Chondrocyte (in vitro differentiated cells): ENCODE results near the gene JOSD2. TPM values are rescaled to one million over a fixed set of nuclear protein-coding genes. Genes with fewer than 3 reads are reported as not detected.

Source experiments
- DNase-seq: peaks from one replicate; pipeline ENCODE4 v3.0.0; 2021; ENCODE audit warnings: mixed read lengths, low spot score
- H3K27ac Mint-ChIP-seq: one replicate; pipeline ENCODE4 v1.8.0; 2021; ENCODE audit warnings: mild to moderate bottlenecking, moderate library complexity, mixed read lengths; ENCODE audit not compliant: unreplicated experiment
- H3K27me3 Mint-ChIP-seq: 2 replicates; pipeline ENCODE4 v1.8.0; 2021; ENCODE audit warnings: low read depth, mixed read lengths
- H3K36me3 Mint-ChIP-seq: 2 replicates; pipeline ENCODE4 v1.8.0; 2021; ENCODE audit warnings: low read depth, mixed read lengths
- H3K4me1 Mint-ChIP-seq: 2 replicates; pipeline ENCODE4 v1.8.0; 2021; ENCODE audit warnings: low read depth, mild to moderate bottlenecking, mixed read lengths
- H3K4me3 Mint-ChIP-seq: one replicate; pipeline ENCODE4 v1.8.0; 2021; ENCODE audit warnings: mild to moderate bottlenecking, moderate library complexity, mixed read lengths; ENCODE audit not compliant: unreplicated experiment
- H3K9me3 Mint-ChIP-seq: 2 replicates; pipeline ENCODE4 v1.8.0; 2021; ENCODE audit warnings: low read depth, mixed read lengths
- CTCF ChIP-seq: fragments of 200-600 bp; sonication (generic); IDR thresholded peaks from 2 replicates; pipeline ENCODE4 v1.5.0; 2021; ENCODE audit warnings: antibody characterized with exemption, mild to moderate bottlenecking, moderate library complexity
- total RNA-seq: library from RNA; stranded (reverse); gene quantifications from 3 replicates; pipeline ENCODE4 v1.2.1, GENCODE V29; 2021

Gene JOSD2
- total RNA-seq, 1 donor from 2014 or later = 44.7 TPM

DNA sequence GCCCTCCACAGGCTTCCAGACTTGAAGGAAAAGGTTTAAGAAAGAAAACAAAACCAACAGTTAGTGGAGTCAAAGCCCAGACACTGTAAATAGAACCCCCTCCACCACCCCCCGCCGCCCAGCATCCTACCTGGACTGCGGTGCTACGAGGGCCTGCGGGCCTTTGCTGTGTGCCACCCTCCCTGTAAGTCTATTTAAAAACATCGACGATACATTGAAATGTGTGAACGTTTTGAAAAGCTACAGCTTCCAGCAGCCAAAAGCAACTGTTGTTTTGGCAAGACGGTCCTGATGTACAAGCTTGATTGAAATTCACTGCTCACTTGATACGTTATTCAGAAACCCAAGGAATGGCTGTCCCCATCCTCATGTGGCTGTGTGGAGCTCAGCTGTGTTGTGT lies 28.1 kb downstream of the JOSD2 start:
- TF ChIP-seq CTCF = no peak
- Mint-ChIP-seq H3K27me3 (peaks cover 24% of the 10 kb centered on the region), H3K4me1 (peaks cover 4% of the 10 kb centered on the region), H3K36me3 (peaks cover 19% of the 10 kb centered on the region), H3K9me3 (peaks cover 5% of the 10 kb centered on the region), H3K4me3 (no peak overlapping the region), H3K27ac (no peak overlapping the region)
- peak; percentile 37 for DNase-seq

DNA sequence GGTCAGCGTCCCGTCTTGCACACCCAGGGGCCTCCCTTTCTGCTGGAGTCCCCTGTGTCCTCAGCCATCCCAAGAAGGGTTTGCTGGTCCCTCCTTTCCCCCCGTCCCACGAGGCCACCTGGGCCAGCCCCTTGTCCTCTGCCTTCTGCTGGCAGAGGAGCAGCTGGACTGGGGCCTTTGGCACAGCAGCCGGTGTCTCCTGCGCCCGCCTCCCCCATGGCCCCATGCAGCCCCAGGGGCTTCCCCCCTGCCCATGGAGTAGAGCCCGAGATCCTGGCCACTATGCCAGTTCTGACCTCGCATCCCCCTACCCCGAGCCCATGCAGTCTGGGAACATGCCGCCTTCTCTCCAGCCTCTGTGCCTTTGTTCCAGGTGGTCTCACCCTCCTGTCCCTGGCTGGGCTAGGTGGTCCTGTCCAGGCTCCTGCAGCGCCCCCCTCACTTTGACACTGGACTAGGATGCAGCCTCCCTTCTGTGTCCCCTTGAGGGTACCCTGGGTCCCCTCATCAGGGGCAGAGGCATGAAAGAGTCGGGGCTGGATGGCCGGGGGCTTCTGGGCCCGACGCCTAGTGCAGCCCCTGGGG lies 28.6 kb downstream of the JOSD2 start:
- DNase-seq = peak; percentile 86
- no peak for TF ChIP-seq CTCF
- H3K4me1 Mint-ChIP-seq = peaks cover 9% of the 10 kb centered on the region
- peaks cover 19% of the 10 kb centered on the region for H3K27me3 Mint-ChIP-seq
- peaks cover 19% of the 10 kb centered on the region for H3K36me3 Mint-ChIP-seq
- H3K27ac Mint-ChIP-seq = no peak overlapping the region
- H3K4me3 Mint-ChIP-seq = no peak overlapping the region
- peaks cover 5% of the 10 kb centered on the region for H3K9me3 Mint-ChIP-seq

DNA sequence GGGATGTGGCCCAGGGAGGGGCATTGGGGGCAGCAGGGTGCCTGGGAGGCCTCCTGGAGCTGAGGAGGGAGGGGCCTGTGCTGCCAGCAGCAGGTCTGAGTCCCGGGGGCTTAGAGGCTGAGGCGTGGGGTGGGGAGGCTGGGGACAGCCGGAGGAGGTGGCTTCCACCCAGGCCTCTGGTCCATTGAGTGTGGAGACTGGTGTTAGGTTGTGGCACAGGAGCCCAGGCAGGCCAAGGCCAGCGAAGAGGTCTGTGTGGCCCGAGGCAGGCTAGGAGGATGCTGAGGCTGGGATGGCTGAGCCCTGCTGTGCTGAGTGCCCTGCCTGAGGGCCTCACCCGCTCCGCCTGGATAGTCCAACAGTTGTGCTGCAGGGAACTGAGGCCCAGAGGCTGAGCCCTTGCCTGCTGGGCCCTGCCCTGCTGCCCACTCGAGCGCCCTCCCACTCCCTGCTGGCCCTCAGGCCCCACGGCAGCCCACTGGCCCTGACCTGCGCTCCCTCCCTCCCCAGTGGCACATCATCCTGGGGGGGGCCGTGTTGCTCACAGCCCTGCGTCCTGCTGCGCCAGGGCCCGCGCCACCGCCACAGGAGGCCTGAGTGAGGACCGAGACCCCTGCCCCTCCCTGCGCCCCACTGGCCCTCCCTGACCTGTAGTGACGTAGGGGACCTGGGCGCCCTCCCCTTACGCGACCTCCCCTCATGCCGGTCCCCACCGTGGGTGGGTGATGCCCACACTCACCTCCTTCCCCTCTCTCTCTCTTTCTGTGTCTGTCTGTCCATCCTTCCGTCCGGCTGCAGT lies 29.4 kb downstream of the JOSD2 start:
- peaks cover 17% of the 10 kb centered on the region for H3K36me3 Mint-ChIP-seq
- peaks cover 16% of the 10 kb centered on the region for H3K4me1 Mint-ChIP-seq
- no peak for TF ChIP-seq CTCF
- no peak overlapping the region for H3K27ac Mint-ChIP-seq
- H3K9me3 Mint-ChIP-seq = peaks cover 2% of the 10 kb centered on the region
- H3K4me3 Mint-ChIP-seq = no peak overlapping the region
- DNase-seq = peak; percentile 90
- H3K27me3 Mint-ChIP-seq = peaks cover 11% of the 10 kb centered on the region

DNA sequence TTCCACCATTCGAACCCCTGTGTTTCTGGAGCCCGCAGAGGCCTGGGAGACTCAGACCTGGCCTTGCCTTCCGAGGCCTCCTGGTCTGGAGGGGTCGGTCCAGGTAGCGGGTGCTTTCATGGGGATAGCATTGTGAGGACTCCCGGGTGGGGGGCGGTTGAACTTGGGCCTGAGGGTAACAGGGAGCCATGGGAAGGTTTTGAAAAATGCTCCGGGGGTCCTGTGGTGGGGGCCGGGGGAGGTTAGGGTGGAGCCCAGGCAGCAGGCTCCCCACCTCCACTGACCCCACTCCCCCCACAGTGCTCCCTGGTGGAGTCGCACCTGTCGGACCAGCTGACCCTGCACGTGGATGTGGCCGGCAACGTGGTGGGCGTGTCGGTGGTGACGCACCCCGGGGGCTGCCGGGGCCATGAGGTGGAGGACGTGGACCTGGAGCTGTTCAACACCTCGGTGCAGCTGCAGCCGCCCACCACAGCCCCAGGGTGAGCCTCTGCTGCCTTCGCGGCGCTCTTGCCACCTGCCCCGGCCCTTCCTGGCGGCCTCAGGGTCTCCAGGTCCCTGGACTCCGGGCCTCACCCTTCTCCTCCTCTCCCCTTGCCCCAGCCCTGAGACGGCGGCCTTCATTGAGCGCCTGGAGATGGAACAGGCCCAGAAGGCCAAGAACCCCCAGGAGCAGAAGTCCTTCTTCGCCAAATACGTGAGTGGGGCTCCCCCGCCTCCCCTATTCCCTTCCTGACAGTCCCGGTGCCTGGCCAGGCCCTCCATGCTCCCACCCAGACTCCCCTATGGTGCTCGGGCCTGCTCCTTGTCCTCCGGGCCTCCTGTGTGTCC lies 30.5 kb downstream of the JOSD2 start:
- peak; percentile 92 for DNase-seq
- Mint-ChIP-seq H3K4me1 (peaks cover 18% of the 10 kb centered on the region), H3K27me3 (peaks cover 6% of the 10 kb centered on the region), H3K4me3 (no peak overlapping the region), H3K36me3 (peaks cover 13% of the 10 kb centered on the region), H3K27ac (no peak overlapping the region), H3K9me3 (no peaks in the 10 kb centered on the region)
- no peak for TF ChIP-seq CTCF

- peaks cover 8% of the 10 kb centered on the region for H3K36me3 Mint-ChIP-seq
- H3K27ac Mint-ChIP-seq = no peak overlapping the region
- no peaks in the 10 kb centered on the region for H3K9me3 Mint-ChIP-seq
- H3K4me3 Mint-ChIP-seq = no peak overlapping the region
- TF ChIP-seq CTCF = no peak
- DNase-seq = peak; percentile 86
- no peaks in the 10 kb centered on the region for H3K27me3 Mint-ChIP-seq
- peaks cover 18% of the 10 kb centered on the region for H3K4me1 Mint-ChIP-seq
Observed at GRCh38 chr19:50479761-50480251, 31.2 kb downstream of the JOSD2 start.
